ENCODE measurements around the gene PLA2G15.

- TF ChIP-seq RCOR1 (IDR thresholded peaks at IDR 0.05; ENCODE audit: low read depth, low read length) (no peak), CTCF (IDR thresholded peaks at IDR 0.05) (no peak), BCL3 (IDR thresholded peaks at IDR 0.05) (no peak), MAX (IDR thresholded peaks at IDR 0.05) (no peak), JUNB (IDR thresholded peaks at IDR 0.05) (no peak), POLR2A (IDR thresholded peaks at IDR 0.05; ENCODE audit: low read length) (no peak), PBX3 (IDR thresholded peaks at IDR 0.05) (no peak), EP300 (IDR thresholded peaks at IDR 0.05) (no peak), SREBF2 (IDR thresholded peaks at IDR 0.05) (no peak), KDM5A (IDR thresholded peaks at IDR 0.05) (no peak), SMC3 (IDR thresholded peaks at IDR 0.05) (no peak), RFX5 (IDR thresholded peaks at IDR 0.05) (no peak), USF2 (IDR thresholded peaks at IDR 0.05) (no peak), REST (IDR thresholded peaks at IDR 0.05) (no peak)
These were observed 2.0 kb upstream of the PLA2G15 start for GRCh38 chr16:68242926-68243858.
